HG03045 (cell line): ENCODE data around the gene EXOC3.
"Not testable (repeated sequence)": the region's sequence is repeated elsewhere in the genome, so short reads cannot be mapped to it uniquely, and the experiment has no call there.

Experiments used
- ATAC-seq: cut with Tn5 transposase; IDR thresholded peaks from one replicate; pipeline ENCODE4 v1.9.1; 2021; ENCODE audit warnings: mild to moderate bottlenecking, moderate library complexity; ENCODE audit not compliant: unreplicated experiment

The EXOC3 gene

GRCh38 chr5:471750-472058, 28.7 kb downstream of the EXOC3 start:
- no peak for ATAC-seq

GRCh38 chr5:472076-472655, 29.2 kb downstream of the EXOC3 start:
- peak; percentile 18 for ATAC-seq

GRCh38 chr5:472656-473550, 29.9 kb downstream of the EXOC3 start:
- peak; percentile 72 for ATAC-seq

- peak; percentile 16 for ATAC-seq
Measured at GRCh38 chr5:473551-474192, 30.7 kb downstream of the EXOC3 start.

- not testable (repeated sequence) for ATAC-seq
Measured at GRCh38 chr5:474232-474839, 31.4 kb downstream of the EXOC3 start.

- no peak for ATAC-seq
Measured at GRCh38 chr5:474840-475661, 32.1 kb downstream of the EXOC3 start.

- no peak for ATAC-seq
Measured at GRCh38 chr5:475704-476101, 32.7 kb downstream of the EXOC3 start.

- ATAC-seq: no peak
Measured at GRCh38 chr5:476102-476813, 33.3 kb downstream of the EXOC3 start.

- ATAC-seq: no peak
Measured at GRCh38 chr5:476814-477175, 33.8 kb downstream of the EXOC3 start.

- ATAC-seq: no peak
Measured at GRCh38 chr5:477247-477646, 34.3 kb downstream of the EXOC3 start.

GRCh38 chr5:477871-478270, 34.9 kb downstream of the EXOC3 start:
- no peak for ATAC-seq

GRCh38 chr5:478369-478981, 35.5 kb downstream of the EXOC3 start:
- ATAC-seq: no peak

GRCh38 chr5:478982-479535, 36.1 kb downstream of the EXOC3 start:
- no peak for ATAC-seq

- no peak for ATAC-seq
Measured at GRCh38 chr5:479566-480319, 36.8 kb downstream of the EXOC3 start.

- no peak for ATAC-seq
Measured at GRCh38 chr5:481347-481746, 38.4 kb downstream of the EXOC3 start.

GRCh38 chr5:482021-482420, 39.0 kb downstream of the EXOC3 start:
- ATAC-seq: no peak

- no peak for ATAC-seq
Measured at GRCh38 chr5:482506-482905, 39.5 kb downstream of the EXOC3 start.

- no peak for ATAC-seq
Measured at GRCh38 chr5:483011-483410, 40.0 kb downstream of the EXOC3 start.
